Subcutaneous adipose tissue (tissue), 4 donors: ENCODE measurements around the gene SNED1. TPM values are rescaled to one million over a fixed set of nuclear protein-coding genes. Genes with fewer than 3 reads are reported as not detected.

Experiments
- total RNA-seq, 4 donors: library from RNA; depleted of rRNA; stranded (reverse); fragments of >200 nt; gene quantifications; one replicate each; pipeline ENCODE4 v1.1.0, GENCODE V29; 2016
- TF ChIP-seq, protein P1 (sequence below): fragments of 450-650 bp; IDR thresholded peaks from one replicate; pipeline ENCODE4 v1.5.1; 2016; ENCODE audit warnings: low read depth, mild to moderate bottlenecking, control low read depth, antibody characterized with exemption, moderate library complexity

Gene SNED1
- total RNA-seq, 4 donors from 2014 or later = 34.9 to 83.3 (median 39.7) TPM

DNA sequence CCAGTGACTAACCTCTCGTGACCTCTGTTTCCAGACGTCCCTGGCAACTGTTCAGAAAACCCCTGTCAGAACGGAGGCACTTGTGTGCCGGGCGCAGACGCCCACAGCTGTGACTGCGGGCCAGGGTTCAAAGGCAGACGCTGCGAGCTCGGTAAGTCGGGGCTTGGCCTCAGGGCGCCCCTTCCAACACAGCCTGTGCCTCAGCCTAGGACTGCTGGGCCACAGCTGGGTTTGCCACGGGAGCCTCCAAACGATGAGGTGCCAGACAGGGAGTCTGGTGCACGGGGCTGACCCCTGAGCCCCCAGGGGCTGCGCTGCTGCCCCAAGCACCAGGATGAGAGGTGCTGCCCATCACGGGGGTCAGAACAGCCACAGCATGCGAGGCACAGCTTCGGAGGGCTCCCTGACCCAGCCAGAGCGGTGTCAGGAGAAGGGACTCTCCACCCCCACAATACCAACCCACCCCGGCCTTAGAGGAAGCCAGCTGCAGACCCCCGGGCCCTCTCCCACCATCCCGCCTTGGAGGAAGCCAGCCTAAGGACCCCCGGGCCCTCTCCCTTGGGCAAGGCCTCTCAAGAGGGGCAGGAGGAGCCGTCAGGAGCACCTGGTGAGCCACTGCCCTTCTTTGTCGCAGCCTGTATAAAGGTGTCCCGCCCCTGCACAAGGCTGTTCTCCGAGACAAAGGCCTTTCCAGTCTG, 83.4 kb downstream of the SNED1 start:
- TF ChIP-seq, protein P1, sequence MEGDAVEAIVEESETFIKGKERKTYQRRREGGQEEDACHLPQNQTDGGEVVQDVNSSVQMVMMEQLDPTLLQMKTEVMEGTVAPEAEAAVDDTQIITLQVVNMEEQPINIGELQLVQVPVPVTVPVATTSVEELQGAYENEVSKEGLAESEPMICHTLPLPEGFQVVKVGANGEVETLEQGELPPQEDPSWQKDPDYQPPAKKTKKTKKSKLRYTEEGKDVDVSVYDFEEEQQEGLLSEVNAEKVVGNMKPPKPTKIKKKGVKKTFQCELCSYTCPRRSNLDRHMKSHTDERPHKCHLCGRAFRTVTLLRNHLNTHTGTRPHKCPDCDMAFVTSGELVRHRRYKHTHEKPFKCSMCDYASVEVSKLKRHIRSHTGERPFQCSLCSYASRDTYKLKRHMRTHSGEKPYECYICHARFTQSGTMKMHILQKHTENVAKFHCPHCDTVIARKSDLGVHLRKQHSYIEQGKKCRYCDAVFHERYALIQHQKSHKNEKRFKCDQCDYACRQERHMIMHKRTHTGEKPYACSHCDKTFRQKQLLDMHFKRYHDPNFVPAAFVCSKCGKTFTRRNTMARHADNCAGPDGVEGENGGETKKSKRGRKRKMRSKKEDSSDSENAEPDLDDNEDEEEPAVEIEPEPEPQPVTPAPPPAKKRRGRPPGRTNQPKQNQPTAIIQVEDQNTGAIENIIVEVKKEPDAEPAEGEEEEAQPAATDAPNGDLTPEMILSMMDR = no peak

DNA sequence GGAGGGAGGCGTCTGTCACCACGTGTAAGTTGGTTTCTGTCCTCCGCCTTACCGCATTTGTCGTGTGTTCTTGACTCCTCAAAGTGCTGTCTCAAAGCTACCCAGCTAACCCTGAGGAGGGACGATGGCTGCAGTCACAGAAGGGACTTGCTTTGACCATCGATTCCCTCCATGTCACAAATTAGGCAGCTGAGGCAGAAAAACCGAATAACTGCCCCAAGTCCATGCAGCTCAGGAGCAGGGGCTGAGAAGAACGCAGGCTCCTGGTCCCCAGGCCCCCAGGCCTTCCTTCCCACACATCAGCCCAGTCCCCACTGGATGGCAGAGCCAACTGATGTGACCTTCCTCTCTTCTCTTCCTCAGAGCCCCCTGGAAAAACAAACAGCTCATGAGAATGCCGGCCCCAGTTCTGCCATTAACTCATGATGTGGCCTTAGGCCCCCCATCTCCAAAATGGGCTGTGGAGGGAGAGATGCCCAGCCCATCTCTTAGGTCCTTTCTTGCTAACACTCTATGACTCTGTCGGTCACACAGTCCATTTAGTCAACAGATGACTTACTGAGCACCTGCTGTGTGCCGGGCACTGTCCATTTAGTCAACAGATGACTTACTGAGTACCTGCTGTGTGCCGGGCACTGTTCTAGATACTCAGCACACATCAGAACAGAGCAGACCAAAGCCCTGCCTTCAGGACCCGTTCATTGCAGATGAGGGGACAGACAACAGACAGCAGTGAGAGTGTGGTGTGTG, 84.1 kb downstream of the SNED1 start:
- TF ChIP-seq, protein P1 = no peak

DNA sequence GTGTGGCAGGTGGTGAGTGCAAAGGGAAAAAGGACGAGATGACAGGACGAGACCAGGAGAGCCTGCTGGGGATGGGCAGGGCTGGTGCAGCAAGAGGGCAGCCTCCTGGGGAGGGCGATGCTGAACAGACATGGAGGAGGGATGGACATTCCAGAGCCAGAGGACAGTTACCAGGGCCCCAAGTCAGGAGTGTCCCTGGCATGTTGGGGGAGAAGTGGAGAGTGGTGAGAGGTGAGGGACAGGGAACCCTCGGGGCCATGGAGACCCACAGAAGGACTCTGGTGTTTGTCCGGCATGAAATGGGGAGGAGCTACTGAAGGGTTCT, 84.6 kb downstream of the SNED1 start:
- TF ChIP-seq, protein P1 = no peak

DNA sequence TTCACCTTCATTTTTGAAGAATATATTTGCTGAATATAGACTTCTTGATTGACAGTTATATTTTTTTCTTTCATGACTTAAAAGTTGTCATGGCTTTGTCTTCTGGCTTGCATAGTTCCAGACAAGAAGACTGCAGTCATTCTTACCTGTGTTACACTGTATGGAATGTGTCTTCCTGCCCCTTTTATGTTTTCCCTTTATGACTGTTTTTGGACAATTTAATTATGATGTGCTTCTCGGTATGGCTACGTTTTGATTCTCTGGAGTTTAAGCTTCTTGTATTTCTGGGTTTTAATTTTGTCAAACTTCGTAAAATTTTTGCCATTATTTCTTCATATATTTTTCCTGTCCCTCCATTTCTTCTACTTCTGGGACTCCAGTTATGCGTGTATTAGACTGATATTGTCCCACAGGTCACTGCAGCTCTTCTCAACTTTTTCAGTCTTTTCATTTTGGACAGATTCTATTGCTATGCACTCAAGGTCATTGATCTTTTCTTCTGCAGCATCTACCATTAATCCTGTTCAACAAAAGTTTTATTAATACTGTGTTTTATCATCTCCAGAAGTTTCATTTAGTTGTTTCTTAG, 86.5 kb downstream of the SNED1 start:
- TF ChIP-seq, protein P1 = no peak

DNA sequence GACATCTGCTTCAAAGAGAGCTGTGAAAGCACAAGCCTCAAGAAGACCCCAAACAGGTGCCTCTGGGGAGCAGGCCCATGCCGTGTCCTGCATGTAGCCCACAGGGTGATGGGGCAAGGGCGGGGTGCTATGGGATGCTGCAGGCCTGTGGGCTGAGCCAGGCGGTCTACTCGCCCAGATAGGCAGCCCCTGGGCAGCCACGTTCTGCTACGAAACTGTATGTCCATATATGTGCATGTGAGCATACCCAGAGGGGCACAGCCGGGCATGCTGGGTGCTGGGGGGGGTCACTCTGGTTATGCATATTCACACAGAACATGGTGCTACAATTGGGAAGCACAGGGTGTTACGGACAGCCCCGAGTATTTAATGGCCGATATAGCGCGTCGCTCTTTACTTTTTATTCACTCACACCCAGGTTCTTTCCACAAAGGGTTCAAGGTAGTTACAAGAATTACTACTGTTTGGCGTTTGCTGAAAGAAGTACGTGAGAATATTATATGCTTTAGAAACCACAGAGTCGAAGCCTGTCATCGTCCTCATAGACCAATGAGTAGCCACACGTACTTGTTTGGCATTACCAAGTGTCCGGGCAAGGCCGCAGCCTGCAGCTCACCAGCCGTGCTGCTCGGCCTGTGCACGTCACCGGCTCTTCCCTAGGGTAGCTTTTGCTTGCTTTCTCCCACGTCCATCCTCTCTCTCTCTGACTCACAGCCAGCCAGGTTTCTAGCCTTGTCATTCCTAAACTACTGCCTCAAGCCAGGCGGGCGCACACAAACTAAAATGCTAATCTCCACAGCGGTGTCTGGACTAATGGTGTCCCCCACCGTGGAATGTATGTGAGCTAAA, 89.2 kb downstream of the SNED1 start:
- TF ChIP-seq, protein P1 = no peak

DNA sequence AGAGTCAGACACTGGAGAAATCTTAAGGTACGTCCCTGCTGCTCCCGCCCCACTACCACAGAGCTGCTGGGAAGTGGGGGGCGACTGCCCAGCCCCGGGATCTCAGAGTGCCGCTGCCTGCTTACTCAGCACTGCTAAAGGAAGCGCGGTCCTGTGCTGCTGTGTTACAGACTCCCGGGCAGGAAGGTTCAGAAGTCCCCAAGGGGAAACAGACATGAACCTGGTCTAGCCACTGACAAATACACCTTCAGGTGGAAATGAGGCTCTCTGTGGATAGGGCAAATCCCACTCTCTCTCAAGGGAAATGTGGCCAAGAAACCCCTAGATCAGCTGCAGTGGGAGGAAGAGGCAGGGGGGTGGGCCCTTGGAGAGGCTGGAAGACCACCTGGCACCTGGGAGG, 90.0 kb downstream of the SNED1 start:
- TF ChIP-seq, protein P1 = no peak
